ENCODE measurements around the gene CDHR1. TPM values are rescaled to one million over a fixed set of nuclear protein-coding genes. Genes with fewer than 3 reads are reported as not detected.

The CDHR1 gene
- total and polyA plus RNA-seq, 7 donors = 0.27 to 26.6 (median 2.4) TPM

- H3K9me3 ChIP-seq = no peaks in the 10 kb centered on the region
- intact Hi-C loops (cut with DNase I) = no loop called here
- H3K36me3 ChIP-seq = peaks cover 0 to 21% (median 0%) of the 10 kb centered on the region in 4 donors
- WGBS, 2 donors = 64 to 79% methylated on average over 4 of the region's 4 CpGs
- H3K27me3 ChIP-seq = no peaks in the 10 kb centered on the region
- DNase-seq = no peak
- H3K27ac ChIP-seq = no peak overlapping the region
- TF ChIP-seq POLR2AphosphoS5 (IDR thresholded peaks at IDR 0.05) (no peak), POLR2A (IDR thresholded peaks at IDR 0.05) (no peak), EP300 (IDR thresholded peaks at IDR 0.05) (no peak), CTCF (IDR thresholded peaks at IDR 0.05) (no peak)
- H3K4me1 ChIP-seq = no peaks in the 10 kb centered on the region
- no peak overlapping the region for H3K4me3 ChIP-seq
Observed at GRCh38 chr10:84158550-84158949, 35.8 kb upstream of the CDHR1 start.

- H3K27me3 ChIP-seq = no peaks in the 10 kb centered on the region
- 44 to 45% methylated on average over 9 of the region's 9 CpGs for WGBS, 2 donors
- H3K27ac ChIP-seq = no peak overlapping the region
- H3K4me1 ChIP-seq = no peaks in the 10 kb centered on the region
- intact Hi-C loops (cut with DNase I) = no loop called here
- no peak overlapping the region for H3K4me3 ChIP-seq
- TF ChIP-seq CTCF (IDR thresholded peaks at IDR 0.05) (no peak), POLR2A (IDR thresholded peaks at IDR 0.05) (no peak), POLR2AphosphoS5 (IDR thresholded peaks at IDR 0.05) (no peak), EP300 (IDR thresholded peaks at IDR 0.05) (no peak)
- DNase-seq = no peak
- peaks cover 0 to 15% (median 0%) of the 10 kb centered on the region in 4 donors for H3K36me3 ChIP-seq
- no peaks in the 10 kb centered on the region for H3K9me3 ChIP-seq
Observed at GRCh38 chr10:84159076-84159685, 35.2 kb upstream of the CDHR1 start.

GRCh38 chr10:84160663-84161362, 33.5 kb upstream of the CDHR1 start:
- no peak overlapping the region for H3K4me3 ChIP-seq
- H3K9me3 ChIP-seq = no peaks in the 10 kb centered on the region
- H3K27ac ChIP-seq = no peak overlapping the region
- H3K36me3 ChIP-seq = no peaks in the 10 kb centered on the region
- no peak for DNase-seq
- intact Hi-C loops (cut with DNase I) = no loop called here
- H3K4me1 ChIP-seq = no peaks in the 10 kb centered on the region
- no peaks in the 10 kb centered on the region for H3K27me3 ChIP-seq
- 41 to 58% methylated on average over 6 of the region's 6 CpGs for WGBS, 2 donors
- TF ChIP-seq POLR2AphosphoS5 (IDR thresholded peaks at IDR 0.05) (no peak), POLR2A (IDR thresholded peaks at IDR 0.05) (no peak), CTCF (IDR thresholded peaks at IDR 0.05) (no peak), EP300 (IDR thresholded peaks at IDR 0.05) (no peak)

GRCh38 chr10:84163996-84164395, 30.3 kb upstream of the CDHR1 start:
- H3K27me3 ChIP-seq = no peaks in the 10 kb centered on the region
- no peaks in the 10 kb centered on the region for H3K4me1 ChIP-seq
- TF ChIP-seq EP300 (IDR thresholded peaks at IDR 0.05) (no peak), CTCF (IDR thresholded peaks at IDR 0.05) (no peak), POLR2AphosphoS5 (IDR thresholded peaks at IDR 0.05) (no peak), POLR2A (IDR thresholded peaks at IDR 0.05) (no peak)
- WGBS, 2 donors = 14 to 56% methylated on average over 2 of the region's 2 CpGs
- DNase-seq = no peak
- intact Hi-C loops (cut with DNase I) = no loop called here
- no peak overlapping the region for H3K27ac ChIP-seq
- H3K9me3 ChIP-seq = no peaks in the 10 kb centered on the region
- no peak overlapping the region for H3K4me3 ChIP-seq
- H3K36me3 ChIP-seq = no peaks in the 10 kb centered on the region
